GM19455 (cell line): Measurements from ENCODE around the gene LHFPL3.
"Not testable (repeated sequence)": the region's sequence is repeated elsewhere in the genome, so short reads cannot be mapped to it uniquely, and the experiment has no call there.

Experiments
- ATAC-seq: cut with Tn5 transposase; IDR thresholded peaks from one replicate; pipeline ENCODE4 v1.9.1; 2021; ENCODE audit not compliant: unreplicated experiment

The LHFPL3 gene

DNA sequence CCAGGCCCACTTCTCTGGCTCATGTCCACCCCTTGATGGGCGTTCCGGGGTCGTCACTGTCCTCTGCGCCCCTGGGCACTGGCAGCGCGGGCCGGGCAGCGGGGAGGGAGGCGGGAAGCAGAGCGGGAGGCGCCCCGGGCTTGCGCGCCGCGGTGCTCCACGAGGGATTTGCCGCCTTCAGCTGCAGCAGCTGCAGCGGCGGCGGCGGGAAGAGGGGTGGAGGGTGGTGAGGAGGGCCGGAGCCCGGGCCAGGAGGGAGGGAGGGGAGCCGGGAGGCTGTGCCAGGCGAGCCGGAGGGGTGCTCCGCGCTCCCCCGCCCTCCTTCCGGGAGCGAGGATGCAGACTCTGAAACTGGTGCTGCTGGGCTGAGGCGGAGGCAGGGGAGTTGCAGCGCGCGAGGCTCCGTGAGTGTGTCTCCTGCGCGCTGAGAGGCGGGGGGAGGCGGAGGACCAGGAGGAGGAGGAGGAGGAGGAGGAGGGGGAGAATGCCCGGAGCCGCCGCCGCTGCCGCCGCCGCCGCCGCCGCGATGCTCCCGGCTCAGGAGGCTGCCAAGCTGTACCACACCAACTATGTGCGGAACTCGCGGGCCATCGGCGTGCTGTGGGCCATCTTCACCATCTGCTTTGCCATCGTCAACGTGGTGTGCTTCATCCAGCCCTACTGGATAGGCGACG is at the start of gene LHFPL3:
LHFPL3 (plus strand) TSS at position 308 of the 674 bp plus-strand sequence.
- ATAC-seq, result no peak

DNA sequence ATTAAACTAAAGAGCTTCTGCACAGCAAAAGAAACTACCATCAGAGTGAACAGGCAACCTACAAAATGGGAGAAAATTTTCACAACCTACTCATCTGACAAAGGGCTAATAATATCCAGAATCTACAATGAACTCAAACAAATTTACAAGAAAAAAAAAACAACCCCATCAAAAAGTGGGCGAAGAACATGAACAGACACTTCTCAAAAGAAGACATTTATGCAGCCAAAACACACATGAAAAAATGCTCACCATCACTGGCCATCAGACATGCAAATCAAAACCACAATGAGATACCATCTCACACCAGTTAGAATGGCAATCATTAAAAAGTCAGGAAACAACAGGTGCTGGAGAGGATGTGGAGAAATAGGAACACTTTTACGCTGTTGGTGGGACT is 46.7 kb upstream of the LHFPL3 start:
- not testable (repeated sequence) for ATAC-seq

DNA sequence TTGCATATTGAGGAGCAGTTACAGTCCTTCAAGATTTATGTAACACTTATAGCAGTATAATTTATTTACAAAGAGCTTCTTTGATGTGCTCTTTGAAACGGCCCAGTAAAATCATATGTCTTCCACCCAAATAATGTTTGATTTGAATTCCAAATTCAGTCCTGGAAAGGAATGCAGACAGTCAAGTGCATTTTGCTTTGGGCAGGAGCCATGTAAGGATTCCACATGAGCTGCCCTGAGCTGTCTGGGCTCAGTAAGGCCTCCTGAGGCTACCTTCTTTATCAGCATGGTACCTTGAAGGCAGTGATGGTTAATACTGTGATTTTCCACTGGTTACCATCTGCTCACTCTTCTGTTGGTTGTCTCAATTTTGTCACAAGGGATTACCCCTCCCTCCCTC is 41.6 kb upstream of the LHFPL3 start:
- no peak for ATAC-seq

DNA sequence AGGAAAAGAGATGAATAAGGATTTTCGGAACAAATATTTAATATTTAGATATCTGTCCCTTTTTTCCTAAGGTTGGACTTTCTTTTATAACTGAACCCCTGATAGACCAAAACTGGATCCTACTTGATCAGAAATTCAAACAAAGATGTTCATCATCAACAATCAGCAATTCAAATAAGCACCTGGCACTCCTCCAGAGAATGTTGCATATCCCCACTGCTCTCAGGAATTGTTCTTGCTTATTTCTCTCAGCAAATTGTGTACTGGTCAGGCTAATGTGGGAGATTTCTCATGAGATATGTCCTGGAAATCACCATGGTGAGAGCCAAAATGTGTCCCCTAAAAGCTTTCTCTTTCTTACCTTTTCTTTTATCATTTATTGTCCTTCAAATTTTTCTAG is 40.3 kb upstream of the LHFPL3 start:
- ATAC-seq, result no peak

DNA sequence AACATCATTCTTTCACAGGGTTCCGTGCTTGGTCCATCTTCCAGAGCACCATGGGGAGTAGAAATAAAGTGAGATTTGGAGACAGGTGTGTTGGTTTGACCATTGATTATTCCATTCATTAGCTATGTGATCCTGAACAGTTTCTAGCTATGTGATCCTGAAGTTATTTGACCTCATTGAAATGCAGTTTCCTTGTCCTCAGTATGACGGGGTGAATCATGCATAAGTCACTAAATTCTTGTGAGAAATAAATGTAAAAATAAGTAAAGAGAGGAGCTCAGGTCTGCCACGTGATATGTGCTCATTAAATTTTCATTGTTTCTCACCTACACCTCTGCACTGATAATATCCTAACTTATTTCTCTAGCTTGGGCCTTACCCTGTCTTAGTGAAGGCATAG is 34.1 kb upstream of the LHFPL3 start:
- no peak for ATAC-seq

DNA sequence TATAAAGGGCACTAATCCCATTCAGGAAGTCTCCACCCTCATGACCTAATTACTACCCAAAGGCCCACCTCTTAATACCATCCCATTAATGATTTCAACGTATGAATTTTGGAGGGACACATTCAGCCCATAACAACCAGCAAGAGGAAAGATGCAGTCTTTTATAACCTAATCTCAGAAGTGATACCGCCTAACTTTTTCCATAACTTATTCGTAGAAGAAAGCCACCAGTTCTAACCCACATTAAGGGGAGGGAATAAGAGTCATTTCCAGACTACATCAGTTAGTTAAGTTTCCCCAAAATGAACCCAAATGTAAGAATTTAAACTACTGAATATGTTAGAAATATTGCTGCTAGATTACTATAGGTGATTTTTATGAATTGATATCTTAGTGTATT is 32.1 kb upstream of the LHFPL3 start:
- no peak for ATAC-seq

DNA sequence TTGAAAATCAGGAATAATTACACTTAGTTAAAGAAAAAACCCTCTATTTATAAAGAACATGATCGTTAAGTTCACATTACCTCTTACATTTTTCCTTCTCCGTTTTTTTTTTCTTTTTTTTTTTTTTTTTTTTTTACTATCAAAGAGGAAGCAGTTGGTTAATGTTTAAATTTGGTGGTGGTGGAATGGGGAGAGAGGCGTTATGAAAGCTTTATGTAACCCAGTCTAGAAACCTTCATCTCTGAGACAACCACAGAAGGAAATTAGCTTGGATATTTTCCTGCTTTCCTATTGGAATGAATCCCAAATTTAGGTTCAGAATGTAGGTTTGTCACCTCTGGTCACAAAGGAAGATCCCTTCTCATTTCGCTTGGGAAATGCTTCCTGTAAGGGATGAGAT is 31.5 kb upstream of the LHFPL3 start:
- no peak for ATAC-seq

DNA sequence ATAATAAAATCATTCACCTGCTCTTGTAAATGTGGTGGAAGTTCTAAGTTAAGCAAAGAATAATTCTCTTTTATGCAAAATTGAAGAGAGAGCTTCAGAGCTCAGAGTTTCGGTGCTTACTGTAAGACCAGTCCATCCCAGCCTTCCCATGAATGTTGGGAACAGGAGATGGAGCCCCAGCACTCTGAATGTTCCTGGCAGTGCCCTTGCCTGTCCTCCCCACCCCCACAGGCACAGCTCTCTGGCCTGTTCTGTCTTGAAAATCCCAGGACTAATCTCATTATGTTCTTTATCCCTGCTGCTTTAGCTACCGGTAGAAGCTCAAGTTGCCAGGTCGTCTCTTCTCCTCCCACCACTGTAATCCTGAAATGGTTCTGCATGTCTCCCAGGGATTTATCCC is 29.1 kb upstream of the LHFPL3 start:
- no peak for ATAC-seq

DNA sequence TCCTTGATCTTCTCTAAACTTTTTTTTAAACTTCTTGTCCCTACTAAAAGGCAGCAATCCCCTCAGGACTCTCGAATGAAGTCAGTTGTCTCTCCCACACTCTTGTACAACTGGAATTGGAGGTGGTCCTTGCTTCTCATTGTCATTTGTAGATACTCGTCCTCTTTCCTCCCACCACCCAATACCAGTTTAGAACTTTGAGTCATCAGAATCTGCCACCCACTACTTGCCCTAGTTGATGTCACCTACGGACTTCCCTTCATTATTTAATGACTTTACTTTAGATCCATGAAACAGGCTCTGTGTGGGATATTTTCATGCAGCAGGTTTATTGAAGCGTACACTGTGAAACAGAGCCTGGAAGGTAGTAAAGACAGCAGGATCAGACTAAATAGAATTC is 28.6 kb upstream of the LHFPL3 start:
- ATAC-seq, result no peak

DNA sequence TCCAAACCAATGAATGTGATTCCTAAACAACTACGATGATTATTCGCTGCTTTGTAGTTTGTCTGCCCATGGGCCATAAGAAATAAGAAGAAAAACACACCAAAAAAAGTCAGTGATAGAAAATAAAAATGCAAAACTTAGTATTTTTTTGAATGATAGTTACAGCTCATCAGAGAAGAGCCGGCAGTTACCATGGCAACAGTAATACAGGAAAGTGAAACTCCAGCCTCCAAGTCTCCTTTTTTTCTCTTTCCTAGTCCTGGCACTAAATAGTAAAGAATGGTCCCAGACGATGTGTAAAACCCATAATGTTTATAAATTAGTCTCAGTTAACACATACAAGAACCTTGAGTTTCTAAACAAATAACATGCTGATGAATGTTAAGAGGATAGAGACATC is 21.6 kb upstream of the LHFPL3 start:
- ATAC-seq, result no peak

DNA sequence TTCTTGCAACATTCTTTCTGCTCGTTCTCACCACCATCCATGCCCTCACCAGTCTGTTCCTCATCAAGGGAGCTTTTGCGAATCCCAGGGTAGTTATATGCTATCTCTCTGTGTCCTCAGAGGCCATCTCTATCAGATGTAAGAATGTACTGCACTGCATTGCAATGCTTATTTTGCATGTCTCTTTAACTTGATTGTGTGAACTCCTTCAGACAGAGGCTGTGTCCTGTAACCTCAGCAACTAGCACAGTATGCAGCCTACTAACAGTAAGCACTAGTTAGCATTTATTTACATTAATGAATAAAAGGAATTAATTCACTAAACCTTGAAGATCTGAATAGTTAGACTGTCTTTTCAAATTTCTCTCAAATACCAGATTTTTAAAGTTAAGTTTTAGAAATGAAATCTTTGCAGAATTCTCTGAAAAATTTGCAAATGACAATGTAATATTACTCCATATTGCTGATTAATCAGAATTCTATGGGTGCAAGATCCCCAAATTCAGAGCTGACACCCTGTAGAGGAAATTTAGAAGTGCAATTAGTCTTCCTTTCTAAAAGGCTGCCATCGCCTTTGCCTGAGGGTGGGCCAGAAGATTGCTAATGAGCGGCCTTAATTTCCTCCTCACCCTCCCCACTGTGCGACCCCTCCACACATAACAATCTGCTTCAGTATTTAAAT is 10.3 kb upstream of the LHFPL3 start:
- ATAC-seq, result no peak

DNA sequence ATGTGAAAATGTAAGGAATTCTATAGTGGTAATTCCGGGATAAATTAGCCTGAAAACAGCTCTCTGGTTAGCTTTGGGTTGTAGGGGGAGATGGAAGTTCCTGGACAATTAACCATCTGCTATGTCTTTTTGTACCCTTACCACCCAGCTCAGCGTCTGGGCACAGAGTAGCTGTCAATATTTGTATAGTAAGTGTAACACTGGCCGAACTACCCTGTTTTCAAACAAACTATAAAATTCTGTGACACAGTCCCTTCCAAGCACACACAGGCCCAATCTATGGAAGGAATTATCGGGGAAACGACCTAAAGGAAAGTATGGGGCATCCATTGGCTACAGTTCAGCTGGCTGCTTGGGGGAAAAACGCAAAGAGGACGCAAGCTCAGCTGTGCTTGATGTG is 869 bp upstream of the LHFPL3 start:
- ATAC-seq, result no peak

DNA sequence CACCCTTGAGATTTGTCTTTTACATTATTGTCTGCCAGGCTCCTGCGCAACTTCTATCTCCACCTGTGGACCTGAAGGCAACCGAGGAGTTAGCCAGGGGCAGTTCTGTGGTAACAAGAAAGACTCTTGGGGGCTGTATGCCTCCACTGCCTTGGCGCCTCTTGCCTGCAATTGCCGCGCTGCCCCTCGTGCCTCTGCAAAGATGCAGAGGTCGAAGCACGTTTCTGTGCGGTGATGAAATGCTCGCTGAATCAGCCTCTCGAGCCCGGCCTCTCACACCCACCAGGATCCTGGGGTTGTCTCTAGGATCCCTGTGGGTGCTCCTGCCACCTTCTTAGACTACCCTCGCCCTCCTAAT is 486 bp upstream of the LHFPL3 start:
- ATAC-seq, result no peak

DNA sequence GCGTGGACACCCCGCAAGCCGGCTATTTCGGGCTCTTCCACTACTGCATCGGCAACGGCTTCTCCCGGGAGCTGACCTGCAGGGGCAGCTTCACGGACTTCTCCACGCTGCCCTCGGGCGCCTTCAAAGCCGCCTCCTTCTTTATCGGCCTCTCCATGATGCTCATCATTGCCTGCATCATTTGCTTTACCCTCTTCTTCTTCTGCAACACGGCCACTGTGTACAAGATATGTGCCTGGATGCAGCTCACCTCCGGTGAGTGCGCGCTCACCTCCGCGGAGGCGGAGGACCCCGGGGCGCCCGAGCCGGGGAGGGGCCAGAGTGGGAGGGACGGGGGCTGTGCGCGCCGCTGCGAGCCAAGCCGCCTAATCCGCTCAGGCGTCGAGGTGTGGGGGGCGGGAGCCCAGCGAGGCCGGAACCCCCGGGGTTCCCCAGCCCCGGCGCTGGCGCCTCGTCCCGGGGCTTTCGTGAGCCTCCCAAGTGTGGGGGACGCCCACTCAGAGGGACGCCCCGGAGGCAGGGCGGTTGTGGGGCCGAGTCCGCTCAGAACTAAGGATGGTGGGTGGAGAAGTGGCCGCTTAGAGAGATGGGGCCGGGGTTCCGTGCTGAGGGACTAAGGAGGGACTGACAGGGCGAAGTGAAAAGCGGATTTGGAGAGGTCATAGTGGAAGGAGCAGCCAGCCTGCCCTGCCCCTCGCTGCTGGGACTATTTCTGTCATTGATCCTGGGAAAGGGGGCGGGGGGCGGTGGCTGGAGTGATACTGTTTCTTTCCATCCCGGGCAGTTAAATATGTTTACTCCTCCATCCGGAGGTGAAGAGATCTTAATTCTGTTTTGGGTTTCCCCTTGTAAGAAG is 795 bp downstream of the LHFPL3 start:
- no peak for ATAC-seq

DNA sequence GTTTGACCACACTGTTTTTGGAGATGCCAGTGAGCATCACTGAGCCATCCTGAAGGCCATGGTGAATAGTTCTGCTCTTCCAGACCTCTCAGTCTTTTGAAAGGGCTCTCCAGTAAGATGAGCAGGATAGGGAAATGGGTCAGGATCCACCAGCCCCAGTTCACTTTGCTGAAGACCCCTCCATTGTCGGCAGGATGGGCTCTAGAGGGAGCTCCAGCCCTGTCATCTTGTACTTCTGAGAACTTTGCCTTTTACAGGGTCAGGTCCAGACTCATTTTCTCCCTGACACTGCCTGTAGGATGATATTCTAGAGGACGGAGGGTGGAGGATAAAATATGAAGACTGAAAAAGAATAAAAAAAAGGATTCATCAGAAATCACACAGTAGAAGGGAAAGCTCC is 13.1 kb downstream of the LHFPL3 start:
- ATAC-seq, result no peak

DNA sequence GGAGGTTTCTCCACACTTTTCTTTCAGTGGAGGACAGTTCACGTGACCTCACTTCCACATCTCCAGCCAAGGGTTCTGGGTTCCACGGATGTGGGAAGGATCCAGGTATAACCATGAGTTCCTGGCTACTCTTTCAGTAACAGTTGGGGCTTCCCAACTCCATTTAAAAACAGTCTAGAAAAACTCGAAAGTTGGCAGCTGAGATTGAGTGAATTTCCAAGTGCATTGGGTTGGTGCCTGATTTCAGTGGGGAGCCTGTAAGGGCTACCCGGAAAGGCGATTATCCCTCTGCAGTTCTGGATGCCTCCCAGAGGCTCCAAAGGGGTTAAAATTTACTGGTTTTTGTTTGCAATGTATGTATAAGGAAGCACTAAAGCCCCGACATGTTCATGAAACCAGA is 24.3 kb downstream of the LHFPL3 start:
- ATAC-seq, result no peak

DNA sequence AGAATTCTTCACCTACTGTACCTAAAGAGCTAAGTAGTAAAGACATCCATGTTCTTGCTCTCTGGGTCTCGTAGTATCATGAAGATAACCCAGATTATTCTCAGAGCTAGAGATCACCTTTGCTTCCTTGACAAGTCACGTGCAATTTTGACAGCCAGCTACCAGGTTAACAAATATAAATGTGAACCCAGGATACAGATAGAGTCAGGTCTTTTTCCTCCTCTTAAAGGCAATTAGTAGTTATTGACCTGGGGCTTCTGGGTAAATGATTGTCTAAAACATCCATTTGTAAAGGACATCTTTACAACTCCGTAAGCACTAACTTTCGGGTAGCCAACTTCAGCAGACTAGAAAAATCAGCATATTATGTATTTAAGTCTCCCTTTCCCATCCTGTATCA is 28.8 kb downstream of the LHFPL3 start:
- no peak for ATAC-seq

DNA sequence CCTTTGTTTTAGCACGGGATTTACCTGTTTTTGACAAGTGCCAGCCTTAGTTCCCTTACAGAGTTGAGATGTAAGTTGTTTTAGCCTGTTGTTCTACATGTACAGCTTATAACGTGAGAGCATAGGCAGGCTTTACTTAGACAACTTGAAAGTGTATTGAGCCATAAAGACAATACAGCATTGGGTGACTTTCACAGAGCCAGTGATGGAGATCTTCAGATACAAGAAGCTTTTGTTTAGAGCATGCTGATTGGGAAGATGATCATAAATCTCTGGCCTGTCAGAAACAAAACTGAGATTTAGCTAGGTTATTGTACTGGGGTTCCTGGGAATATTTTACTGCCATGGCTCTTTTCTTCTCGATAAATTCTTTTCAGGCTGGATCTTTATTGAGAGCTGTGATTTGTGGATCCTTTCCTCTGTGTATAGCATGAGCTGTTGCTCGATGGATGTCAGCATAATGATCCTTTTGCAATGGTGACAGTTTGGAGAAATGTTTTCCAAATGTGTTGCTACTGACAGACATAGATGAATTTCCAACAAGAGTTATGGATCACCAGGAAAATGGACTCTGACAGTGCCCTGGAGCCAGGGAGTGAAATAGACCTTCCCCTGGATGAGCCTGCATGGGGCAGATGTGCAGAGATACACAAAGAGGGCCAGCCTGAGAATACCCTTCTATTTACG is 30.2 kb downstream of the LHFPL3 start:
- ATAC-seq, result no peak

DNA sequence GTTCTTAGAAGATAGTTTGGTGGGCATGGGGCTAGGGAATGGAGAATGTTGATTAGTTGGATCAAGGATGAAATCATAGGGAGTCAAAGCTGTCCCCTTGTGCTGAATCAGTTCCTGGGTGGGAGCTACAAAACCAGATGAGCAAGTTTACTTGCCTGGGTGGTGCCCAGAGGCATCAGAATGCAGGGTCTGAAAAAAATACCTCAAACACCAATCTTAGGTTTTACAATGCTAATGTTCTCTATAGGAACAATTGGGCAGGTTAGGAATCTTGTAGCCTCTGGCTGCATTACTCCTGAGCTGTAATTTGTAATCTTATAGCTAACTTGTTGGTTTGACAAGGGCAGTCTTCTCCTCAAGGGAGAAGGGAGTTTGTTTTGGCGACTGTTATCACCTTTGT is 34.4 kb downstream of the LHFPL3 start:
- no peak for ATAC-seq

DNA sequence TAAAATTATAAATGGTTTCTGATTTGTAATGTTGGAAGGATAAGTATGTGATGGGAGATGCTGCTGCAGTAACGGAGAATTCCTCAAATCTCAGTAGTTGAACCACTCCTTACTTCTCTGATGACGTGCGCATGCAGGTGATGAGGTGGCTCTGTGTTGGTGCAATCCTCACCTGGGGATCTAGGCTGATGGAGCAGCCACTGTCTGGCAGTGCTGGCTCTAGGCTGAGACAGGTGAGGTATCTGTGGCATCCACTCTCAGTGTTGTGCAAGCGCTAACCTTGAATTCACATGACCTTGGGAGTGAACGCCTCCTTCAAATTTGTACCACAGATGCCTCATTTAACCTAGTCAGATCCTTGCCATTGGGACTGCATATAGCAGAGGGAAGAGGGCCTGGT is 35.0 kb downstream of the LHFPL3 start:
- no peak for ATAC-seq

DNA sequence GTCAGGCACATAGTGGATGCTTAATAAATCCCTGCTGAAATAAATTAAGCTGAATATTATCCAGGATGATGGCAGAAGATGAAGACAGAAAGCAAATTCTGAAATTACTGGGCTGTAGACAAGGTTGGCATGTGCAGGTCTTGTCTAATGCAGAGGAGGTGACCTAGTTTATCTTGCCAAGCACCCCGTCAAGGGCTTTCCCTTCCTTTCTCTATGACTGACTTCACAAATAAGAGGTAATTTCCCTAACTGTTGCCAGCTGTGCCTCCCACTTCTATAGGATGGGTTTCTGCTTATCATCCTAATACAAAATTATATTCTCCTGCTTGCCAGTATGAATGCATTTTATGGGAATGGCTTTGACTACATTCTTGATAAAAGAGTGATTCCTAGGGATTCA is 38.0 kb downstream of the LHFPL3 start:
- ATAC-seq, result no peak

DNA sequence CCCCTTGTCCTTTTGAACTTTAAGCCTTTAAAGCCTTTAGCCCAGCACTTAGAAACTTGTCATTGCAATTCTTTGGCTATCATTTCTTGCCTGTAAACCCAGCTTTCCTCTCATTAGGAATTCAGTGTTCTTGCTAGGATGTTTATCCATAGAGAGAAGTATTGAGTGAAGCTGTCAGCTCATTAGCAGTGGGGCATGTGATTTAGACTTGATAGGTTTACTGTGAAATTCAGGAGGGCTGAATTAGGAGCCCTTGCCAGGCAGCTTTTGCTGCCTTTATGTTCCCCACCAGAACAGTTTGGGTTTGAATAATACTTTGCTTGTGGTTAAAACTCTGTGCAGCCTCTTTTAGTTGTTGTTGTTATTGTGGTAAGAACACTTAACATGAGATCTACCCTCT is 39.5 kb downstream of the LHFPL3 start:
- no peak for ATAC-seq
